ENCODE results near the gene RBFA.
"Not testable (repeated sequence)": the region's sequence is repeated elsewhere in the genome, so short reads cannot be mapped to it uniquely, and the experiment has no call there.

The RBFA gene

GRCh38 chr18:80034068-80034851, at the start of gene RBFA:
Gene RBFA, plus strand, starts transcription at chr18:80034434. Its CDS starts 62 bp downstream, at chr18:80034496.
- peak; percentile 96 for DNase-seq

GRCh38 chr18:79985172-79985571, 49.1 kb upstream of the RBFA start:
- DNase-seq: no peak

- DNase-seq: no peak
These were observed 47.5 kb upstream of the RBFA start for GRCh38 chr18:79986726-79987125.

- no peak for DNase-seq
These were observed 46.7 kb upstream of the RBFA start for GRCh38 chr18:79987566-79987965.

- DNase-seq: peak; percentile 36
These were observed 46.2 kb upstream of the RBFA start for GRCh38 chr18:79988071-79988450.

GRCh38 chr18:79988451-79989194, 45.6 kb upstream of the RBFA start, which contains the start of gene TXNL4A:
Gene TXNL4A, minus strand, starts transcription at chr18:79988563. Its CDS starts 171 bp downstream, at chr18:79988392.
- DNase-seq: peak; percentile 36

GRCh38 chr18:79989195-79989497, 45.1 kb upstream of the RBFA start:
- no peak for DNase-seq

GRCh38 chr18:79991494-79991893, 42.7 kb upstream of the RBFA start:
- no peak for DNase-seq

- DNase-seq: not testable (repeated sequence)
These were observed 34.5 kb upstream of the RBFA start for GRCh38 chr18:79999701-80000100.

- DNase-seq: no peak
These were observed 33.4 kb upstream of the RBFA start for GRCh38 chr18:80000877-80001276.

- DNase-seq: no peak
These were observed 31.8 kb upstream of the RBFA start for GRCh38 chr18:80002468-80002867.

GRCh38 chr18:80004600-80005342, 29.5 kb upstream of the RBFA start:
- no peak for DNase-seq

- DNase-seq: no peak
These were observed 27.5 kb upstream of the RBFA start for GRCh38 chr18:80006724-80007123.

- no peak for DNase-seq
These were observed 24.3 kb upstream of the RBFA start for GRCh38 chr18:80009661-80010550.

GRCh38 chr18:80010551-80010906, 23.7 kb upstream of the RBFA start:
- DNase-seq: no peak

GRCh38 chr18:80011496-80012137, 22.6 kb upstream of the RBFA start:
- DNase-seq: not testable (repeated sequence)

- no peak for DNase-seq
These were observed 21.5 kb upstream of the RBFA start for GRCh38 chr18:80012714-80013113.

- no peak for DNase-seq
These were observed 11.6 kb upstream of the RBFA start for GRCh38 chr18:80022613-80023012.

- DNase-seq: no peak
These were observed 11.1 kb upstream of the RBFA start for GRCh38 chr18:80023173-80023572.

- no peak for DNase-seq
These were observed 7.9 kb upstream of the RBFA start for GRCh38 chr18:80026363-80026762.

- DNase-seq: not testable (repeated sequence)
These were observed 6.5 kb upstream of the RBFA start for GRCh38 chr18:80027719-80028118.

- no peak for DNase-seq
These were observed 4.5 kb upstream of the RBFA start for GRCh38 chr18:80029690-80030089.

Data from SHP77 treated with DMSO at 0.1 percent for 48 hours (cell line).